ENCODE data around the gene CD274.
A peak's percentile ranks its signal among the peaks of the same experiment; 100 is the strongest.
"Not testable (repeated sequence)": the region's sequence is repeated elsewhere in the genome, so short reads cannot be mapped to it uniquely, and the experiment has no call there.

The CD274 gene

DNA sequence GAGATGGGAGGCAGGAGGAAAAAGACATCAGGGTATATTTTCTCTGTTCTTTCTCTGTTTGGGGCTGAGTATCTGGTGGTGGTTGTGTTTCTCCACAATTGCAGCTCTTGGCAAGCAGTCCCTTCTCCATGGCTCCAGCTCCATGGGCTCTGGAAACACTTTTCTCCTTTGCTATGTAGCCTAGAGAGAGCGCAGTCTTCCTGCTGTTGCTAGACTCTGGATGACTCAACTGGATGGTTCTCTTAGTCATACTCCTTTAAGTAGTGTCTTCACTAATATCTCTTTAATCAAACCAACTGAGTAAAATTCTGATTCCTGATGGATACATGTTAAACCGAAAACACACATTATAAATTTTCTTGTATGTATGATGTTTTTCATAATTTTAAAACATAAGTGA is 9.3 kb upstream of the CD274 start:
- Histone ChIP-seq H3K4me3 (no peak overlapping the region), H3K9me3 (no peaks in the 10 kb centered on the region), H3K36me3 (no peaks in the 10 kb centered on the region), H3K4me1 (peaks cover 0 to 14% (median 8%) of the 10 kb centered on the region in 4 donors), H3K27me3 (no peaks in the 10 kb centered on the region), H3K27ac (no peak overlapping the region)
- DNase-seq, result no peak
- intact Hi-C loops (cut with DNase I; ENCODE audit: low total_unique reads), result loop anchor here (10.0 kb wide), 1 partner anchor 776 kb away; the partner anchor contains the start of genes PLPP6 and SPATA6L
- TF ChIP-seq, protein P1, sequence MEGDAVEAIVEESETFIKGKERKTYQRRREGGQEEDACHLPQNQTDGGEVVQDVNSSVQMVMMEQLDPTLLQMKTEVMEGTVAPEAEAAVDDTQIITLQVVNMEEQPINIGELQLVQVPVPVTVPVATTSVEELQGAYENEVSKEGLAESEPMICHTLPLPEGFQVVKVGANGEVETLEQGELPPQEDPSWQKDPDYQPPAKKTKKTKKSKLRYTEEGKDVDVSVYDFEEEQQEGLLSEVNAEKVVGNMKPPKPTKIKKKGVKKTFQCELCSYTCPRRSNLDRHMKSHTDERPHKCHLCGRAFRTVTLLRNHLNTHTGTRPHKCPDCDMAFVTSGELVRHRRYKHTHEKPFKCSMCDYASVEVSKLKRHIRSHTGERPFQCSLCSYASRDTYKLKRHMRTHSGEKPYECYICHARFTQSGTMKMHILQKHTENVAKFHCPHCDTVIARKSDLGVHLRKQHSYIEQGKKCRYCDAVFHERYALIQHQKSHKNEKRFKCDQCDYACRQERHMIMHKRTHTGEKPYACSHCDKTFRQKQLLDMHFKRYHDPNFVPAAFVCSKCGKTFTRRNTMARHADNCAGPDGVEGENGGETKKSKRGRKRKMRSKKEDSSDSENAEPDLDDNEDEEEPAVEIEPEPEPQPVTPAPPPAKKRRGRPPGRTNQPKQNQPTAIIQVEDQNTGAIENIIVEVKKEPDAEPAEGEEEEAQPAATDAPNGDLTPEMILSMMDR (IDR thresholded peaks at IDR 0.05), result no peak

DNA sequence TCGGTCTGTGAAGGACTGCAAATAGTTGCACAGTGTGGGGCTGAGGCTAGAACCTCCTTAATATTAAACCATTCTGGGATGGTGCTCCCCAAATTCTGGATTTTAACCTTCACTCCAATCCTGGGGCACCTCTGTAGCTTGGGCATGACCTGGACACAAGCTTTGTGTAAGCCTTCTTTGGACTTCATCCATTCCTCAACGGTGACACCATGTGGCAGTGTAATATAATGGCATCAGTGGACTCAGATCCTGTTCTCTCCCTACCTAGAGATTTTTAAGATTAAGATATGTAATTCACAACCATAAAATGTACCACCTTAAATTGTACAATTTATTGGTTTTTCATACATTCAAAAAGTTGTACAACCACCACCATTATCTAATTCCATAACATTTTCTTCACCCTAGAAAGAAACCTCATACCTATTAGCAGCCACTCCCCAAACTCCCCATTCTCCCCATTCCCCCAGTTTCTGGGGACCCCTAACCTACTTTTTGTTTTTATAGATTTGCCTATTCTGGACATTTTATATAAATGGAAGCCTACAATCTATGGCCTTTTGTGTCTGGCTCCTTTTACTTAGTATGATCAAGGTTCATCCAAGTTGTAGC is 7.8 kb upstream of the CD274 start:
- no peaks in the 10 kb centered on the region for H3K36me3 ChIP-seq
- DNase-seq, result no peak
- TF ChIP-seq, protein P1 (IDR thresholded peaks at IDR 0.05), result peak; percentile 39 to 44
- intact Hi-C loops (cut with DNase I; ENCODE audit: low total_unique reads), result loop anchor here (10.0 kb wide), 1 partner anchor 778 kb away; the partner anchor contains the start of genes PLPP6 and SPATA6L
- H3K27me3 ChIP-seq, result no peaks in the 10 kb centered on the region
- H3K4me1 ChIP-seq, result peaks cover 0 to 8% (median 7%) of the 10 kb centered on the region in 4 donors
- no peak overlapping the region for H3K27ac ChIP-seq
- no peak overlapping the region for H3K4me3 ChIP-seq
- no peaks in the 10 kb centered on the region for H3K9me3 ChIP-seq

DNA sequence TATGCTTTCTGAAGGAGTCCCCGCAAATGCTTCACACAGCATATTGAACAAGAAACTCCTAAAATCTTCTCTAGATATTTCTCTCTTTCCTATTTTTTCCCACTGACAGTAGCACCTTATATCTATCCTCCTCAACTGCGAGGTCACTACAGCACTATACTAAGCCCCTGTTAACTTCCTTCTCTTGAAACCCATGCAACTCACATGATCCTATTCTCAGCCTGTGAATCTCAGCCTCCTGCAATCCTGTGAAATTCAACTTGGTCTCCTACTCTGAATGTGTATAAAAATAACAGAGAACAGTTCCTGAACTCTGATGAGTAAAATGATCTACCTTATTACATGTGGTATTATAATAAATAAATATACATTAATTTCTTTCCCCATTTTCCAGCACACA is 6.5 kb upstream of the CD274 start:
- no peak overlapping the region for H3K4me3 ChIP-seq
- peaks cover 0 to 2% (median 0%) of the 10 kb centered on the region in 4 donors for H3K4me1 ChIP-seq
- intact Hi-C loops (cut with DNase I; ENCODE audit: low total_unique reads), result loop anchor here (10.0 kb wide), 1 partner anchor 779 kb away; the partner anchor contains the start of genes PLPP6 and SPATA6L
- H3K9me3 ChIP-seq, result no peaks in the 10 kb centered on the region
- DNase-seq, result no peak
- no peaks in the 10 kb centered on the region for H3K36me3 ChIP-seq
- H3K27ac ChIP-seq, result no peak overlapping the region
- H3K27me3 ChIP-seq, result no peaks in the 10 kb centered on the region
- TF ChIP-seq, protein P1 (IDR thresholded peaks at IDR 0.05), result no peak

DNA sequence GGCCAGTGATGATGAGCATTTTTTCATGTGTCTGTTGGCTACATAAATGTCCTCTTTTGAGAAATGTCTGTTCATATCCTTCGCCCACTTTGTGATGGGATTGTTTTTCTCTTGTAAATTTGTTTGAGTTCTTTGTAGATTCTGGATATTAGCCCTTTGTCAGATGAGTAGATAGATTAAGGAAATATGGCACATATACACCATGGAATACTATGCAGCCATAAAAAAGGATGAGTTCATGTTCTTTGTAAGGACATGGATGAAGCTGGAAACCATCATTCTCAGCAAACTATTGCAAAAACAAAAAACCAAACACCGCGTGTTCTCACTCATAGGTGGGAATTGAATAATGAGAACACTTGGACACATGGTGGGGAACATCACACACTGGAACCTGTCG is 5.2 kb upstream of the CD274 start:
- H3K9me3 ChIP-seq, DNase-seq, H3K27ac ChIP-seq, H3K4me3 ChIP-seq, H3K36me3 ChIP-seq, H3K27me3 ChIP-seq, H3K4me1 ChIP-seq: not testable (repeated sequence)
- intact Hi-C loops (cut with DNase I; ENCODE audit: low total_unique reads), result loop anchor here (10.0 kb wide), 1 partner anchor 780 kb away; the partner anchor contains the start of genes PLPP6 and SPATA6L

DNA sequence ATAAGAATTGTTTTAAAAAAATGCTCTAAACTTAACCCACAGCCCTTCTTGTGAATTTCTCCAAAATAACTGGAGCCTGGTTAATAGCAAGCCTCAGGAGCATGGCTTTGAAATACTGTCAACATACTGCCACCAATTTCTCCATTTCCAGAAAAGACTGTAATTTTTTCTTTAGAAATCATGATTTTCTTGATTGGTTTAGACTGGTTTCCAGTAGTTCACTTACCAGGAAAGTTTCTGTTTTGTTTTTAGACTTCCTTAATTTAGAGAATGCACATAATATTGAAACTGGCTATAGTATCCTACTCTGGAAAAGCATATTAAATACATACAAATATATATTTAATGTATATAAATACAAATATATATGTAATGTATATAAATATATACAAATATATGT is 4.5 kb upstream of the CD274 start:
- no peaks in the 10 kb centered on the region for H3K36me3 ChIP-seq
- no peak overlapping the region for H3K27ac ChIP-seq
- no peak overlapping the region for H3K4me3 ChIP-seq
- no peaks in the 10 kb centered on the region for H3K27me3 ChIP-seq
- TF ChIP-seq, protein P1 (IDR thresholded peaks at IDR 0.05), result no peak
- peaks cover 0 to 11% (median 8%) of the 10 kb centered on the region in 4 donors for H3K4me1 ChIP-seq
- H3K9me3 ChIP-seq, result no peaks in the 10 kb centered on the region
- DNase-seq, result no peak
- intact Hi-C loops (cut with DNase I; ENCODE audit: low total_unique reads), result loop anchor here (10.0 kb wide), 1 partner anchor 781 kb away; the partner anchor contains the start of genes PLPP6 and SPATA6L

DNA sequence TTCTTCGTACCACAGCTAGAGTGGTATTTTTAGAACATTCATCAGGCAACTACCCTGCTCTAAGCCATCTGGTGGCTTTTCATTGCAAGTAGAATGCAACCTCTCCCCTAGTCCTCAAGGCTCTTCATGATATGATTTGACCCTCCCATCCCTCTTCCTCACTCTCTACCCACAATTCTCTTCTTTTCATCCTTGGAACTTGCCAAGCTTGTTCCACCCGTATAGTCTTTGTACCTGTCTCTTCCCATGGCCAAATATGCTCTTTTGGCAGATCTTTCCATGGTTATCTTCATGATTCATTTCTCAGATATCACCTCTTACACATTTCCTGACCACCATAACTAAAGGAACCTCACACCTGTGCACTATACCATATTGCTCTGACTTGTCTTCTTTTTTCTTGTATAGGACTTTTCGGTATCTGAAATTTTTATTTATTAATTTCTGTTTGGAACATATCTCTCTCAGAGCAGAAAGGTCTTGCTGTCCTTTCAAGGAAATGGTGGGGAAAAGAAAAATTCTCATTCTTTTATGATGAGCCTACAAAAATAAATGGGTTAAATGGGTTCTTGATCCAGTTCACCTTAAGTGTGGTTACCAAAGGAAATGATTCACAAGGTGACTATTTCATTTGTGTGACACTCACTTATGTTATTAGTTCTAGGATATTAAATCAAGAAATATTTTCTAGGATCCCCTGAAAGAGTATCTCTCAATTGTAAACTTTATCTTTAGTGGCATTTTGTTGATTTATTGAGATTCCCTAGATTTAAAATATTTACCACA is 3.7 kb upstream of the CD274 start:
- H3K4me1 ChIP-seq, result peaks cover 0 to 16% (median 8%) of the 10 kb centered on the region in 4 donors
- intact Hi-C loops (cut with DNase I; ENCODE audit: low total_unique reads), result loop anchor here (10.0 kb wide), 1 partner anchor 782 kb away; the partner anchor contains the start of genes PLPP6 and SPATA6L
- no peaks in the 10 kb centered on the region for H3K36me3 ChIP-seq
- H3K4me3 ChIP-seq, result no peak overlapping the region
- no peaks in the 10 kb centered on the region for H3K27me3 ChIP-seq
- H3K27ac ChIP-seq, result no peak overlapping the region
- no peak for DNase-seq
- no peaks in the 10 kb centered on the region for H3K9me3 ChIP-seq
- TF ChIP-seq, protein P1 (IDR thresholded peaks at IDR 0.05), result no peak
